B cell (primary cell): ENCODE results near the gene ETV3. TPM values are rescaled to one million over a fixed set of nuclear protein-coding genes. Genes with fewer than 3 reads are reported as not detected.
A peak's percentile ranks its signal among the peaks of the same experiment; 100 is the strongest.

ENCODE experiments used
- ATAC-seq: fragments of 200-7000 bp; cut with Tn5 transposase; one replicate; pipeline ENCODE4 v1.10.0; 2021; ENCODE audit warnings: low read depth, mild to moderate bottlenecking, moderate number of reproducible peaks, moderate library complexity
- CTCF ChIA-PET: fragments of 350-600 bp; sonication (Branson Sonifier 250); formaldehyde crosslinking; loops from one replicate; lab custom pipeline; 2021; ENCODE audit warnings: antibody characterized with exemption, inconsistent platforms; lab: Charles Lee
- POLR2A ChIA-PET: fragments of 350-600 bp; sonication (Branson Sonifier 250); formaldehyde crosslinking; loops from one replicate; lab custom pipeline; 2021; ENCODE audit warnings: antibody characterized with exemption; lab: Charles Lee
- DNase-seq: peaks from one replicate; pipeline ENCODE4 v3.0.0; 2013
- H2AFZ ChIP-seq: 2 replicates; pipeline ENCODE4 v1.6.1; 2012; ENCODE audit warnings: mild to moderate bottlenecking, low read depth, low read length; ENCODE audit not compliant: insufficient read depth, poor library complexity, severe bottlenecking
- H3K27ac ChIP-seq, 2 donors: 1 replicate in 1 of 2; 2 replicates in 1 of 2; pipeline ENCODE4 v1.5.1; 2012 to 2013; ENCODE audit warnings: low read length in 2 of 2, mild to moderate bottlenecking in 2 of 2, moderate library complexity in 1 of 2
- H3K27me3 ChIP-seq, 4 experiments: fragments of 200-600 bp in 1 of 4; sonication (generic) in 1 of 4; replicated peaks in 1 of 4; 1 replicate in 2 of 4; 2 replicates in 2 of 4; pipeline versions ENCODE4 v1.6.1 to v1.7.0; 2013 to 2016; ENCODE audit warnings: low read length in 3 of 4, mild to moderate bottlenecking in 2 of 4, mixed read lengths in 1 of 4, moderate library complexity in 1 of 4; ENCODE audit not compliant: insufficient read depth in 4 of 4, control insufficient read depth in 3 of 4; ENCODE audit errors: control extremely low read depth in 1 of 4
- H3K36me3 ChIP-seq, 2 experiments: replicated peaks in 1 of 2; 1 replicate in 1 of 2; 2 replicates in 1 of 2; pipeline versions ENCODE4 v1.6.1 to v1.7.1; 2013; ENCODE audit warnings: low read length in 1 of 2; ENCODE audit not compliant: insufficient read depth in 2 of 2, control insufficient read depth in 1 of 2; ENCODE audit errors: control extremely low read depth in 1 of 2, extremely low read depth in 1 of 2
- H3K4me1 ChIP-seq, 2 donors: fragments of 200-600 bp in 1 of 2; sonication (generic) in 1 of 2; 1 replicate in 1 of 2; 2 replicates in 1 of 2; pipeline versions ENCODE4 v1.5.1 to v1.6.1; 2013 to 2017; ENCODE audit warnings: low read length in 2 of 2; ENCODE audit not compliant: control insufficient read depth in 2 of 2, insufficient read depth in 2 of 2
- H3K4me2 ChIP-seq: replicated peaks from 2 replicates; pipeline ENCODE3; 2012; ENCODE audit warnings: mild to moderate bottlenecking, low read depth, low read length; ENCODE audit not compliant: poor library complexity, severe bottlenecking
- H3K4me3 ChIP-seq, 5 experiments: fragments of 200-600 bp in 1 of 5; sonication (generic) in 1 of 5; 1 replicate in 3 of 5; 2 replicates in 2 of 5; pipeline versions ENCODE4 v1.5.1 to v1.7.0; 2011 to 2016; ENCODE audit warnings: low read length in 4 of 5, mild to moderate bottlenecking in 4 of 5, low read depth in 2 of 5, control low read depth in 1 of 5, moderate library complexity in 1 of 5; ENCODE audit not compliant: insufficient read depth in 1 of 5; ENCODE audit errors: control extremely low read depth in 1 of 5, extremely low read depth in 1 of 5
- H3K79me2 ChIP-seq: fragments of 200-600 bp; sonication (generic); one replicate; pipeline ENCODE4 v1.6.0; 2016; ENCODE audit warnings: low read length; ENCODE audit not compliant: control insufficient read depth, insufficient read depth
- H3K9ac ChIP-seq: fragments of 200-600 bp; sonication (generic); 2 replicates; pipeline ENCODE4 v1.6.1; 2017; ENCODE audit warnings: mild to moderate bottlenecking, low read length, moderate library complexity
- H3K9me3 ChIP-seq, 3 donors: one replicate each; pipeline versions ENCODE4 v1.6.1 to v1.7.1; 2013; ENCODE audit warnings: low read length in 2 of 3; ENCODE audit not compliant: control insufficient read depth in 2 of 3, insufficient read depth in 1 of 3; ENCODE audit errors: control extremely low read depth in 1 of 3
- H4K20me1 ChIP-seq: 2 replicates; pipeline ENCODE4 v1.6.0; 2012; ENCODE audit warnings: mild to moderate bottlenecking, low read length; ENCODE audit not compliant: insufficient read depth, control insufficient read depth, poor library complexity, severe bottlenecking
- H3K27ac Mint-ChIP-seq: one replicate; pipeline ENCODE4 v1.8.0; 2021; ENCODE audit warnings: mixed read lengths
- H3K27me3 Mint-ChIP-seq: one replicate; pipeline ENCODE4 v1.8.0; 2021; ENCODE audit warnings: mixed read lengths
- H3K4me1 Mint-ChIP-seq: one replicate; pipeline ENCODE4 v1.8.0; 2021; ENCODE audit warnings: mixed read lengths
- H3K4me3 Mint-ChIP-seq: one replicate; pipeline ENCODE4 v1.8.0; 2021; ENCODE audit warnings: mixed read lengths
- H3K9me3 Mint-ChIP-seq: one replicate; pipeline ENCODE4 v1.8.0; 2022; ENCODE audit warnings: mixed read lengths; ENCODE audit not compliant: insufficient read depth
- EZH2 ChIP-seq: IDR thresholded peaks from 2 replicates; pipeline ENCODE4 v1.6.1; 2012; ENCODE audit warnings: borderline replicate concordance, low read depth, mild to moderate bottlenecking, moderate library complexity, low read length; ENCODE audit not compliant: insufficient read depth, poor library complexity, severe bottlenecking
- WGBS: methylation state at CpG from one replicate; pipeline ENCODE4 v1.1.5; 2013; ENCODE audit warnings: missing lambda C conversion rate; ENCODE audit not compliant: insufficient coverage; 5-methylcytosine and 5-hydroxymethylcytosine counted together
- intact Hi-C: fragments of 100-400 bp; cut with micrococcal nuclease; formaldehyde crosslinking; loops from one replicate; pipeline ENCODE4 v1.10.0; 2022
- polyA plus RNA-seq: library from polyadenylated mRNA; depleted of rRNA; stranded (reverse); fragments of >200 nt; gene quantifications from 2 replicates; pipeline ENCODE4 v1.2.3, GENCODE V29; 2012
- total RNA-seq, 2 donors: library from RNA; stranded (reverse); fragments of 120-200 nt in 1 of 2; gene quantifications; 1 replicate in 1 of 2; 2 replicates in 1 of 2; pipeline versions ENCODE4 v1.2.3 to v1.2.4, GENCODE V29; 2013 to 2022
- TF ChIP-seq, protein P1 (sequence below): fragments of 200-600 bp; IDR thresholded peaks from one replicate; pipeline ENCODE4 v1.8.0; 2022; ENCODE audit warnings: antibody characterized with exemption, mild to moderate bottlenecking

Gene ETV3
- total and polyA plus RNA-seq, 2 donors (not counting 1 experiment from before 2014, with no cell fraction given) = 16.7 to 34.1 TPM

DNA sequence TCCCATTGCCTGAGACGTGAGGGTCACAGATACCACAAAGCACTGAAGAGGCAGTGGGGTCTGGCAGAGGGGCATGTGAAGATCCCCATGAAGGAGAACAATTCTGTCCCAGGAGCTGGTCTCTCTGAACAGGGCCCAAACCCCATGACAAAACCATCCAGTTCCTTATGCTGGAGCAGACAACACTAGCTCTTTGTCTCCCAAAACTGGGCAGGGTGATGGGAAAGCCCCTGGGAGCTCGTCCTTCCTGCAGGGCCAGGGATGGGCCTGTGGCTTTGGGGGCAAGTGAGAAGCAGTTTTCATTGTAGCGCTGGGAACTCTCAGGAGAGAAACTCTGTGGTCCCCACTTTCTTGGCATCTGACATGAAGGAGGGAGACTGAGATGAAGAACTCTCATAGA is 47.4 kb downstream of the ETV3 start:
- CTCF ChIA-PET = interaction anchor here (0.8 to 9.1 kb wide), 23 partner anchors 10 to 1031 kb away, joined by 3 to 491 read pairs (median 6); partner anchors contain the start of gene ETV3
- intact Hi-C loops = no loop called here

DNA sequence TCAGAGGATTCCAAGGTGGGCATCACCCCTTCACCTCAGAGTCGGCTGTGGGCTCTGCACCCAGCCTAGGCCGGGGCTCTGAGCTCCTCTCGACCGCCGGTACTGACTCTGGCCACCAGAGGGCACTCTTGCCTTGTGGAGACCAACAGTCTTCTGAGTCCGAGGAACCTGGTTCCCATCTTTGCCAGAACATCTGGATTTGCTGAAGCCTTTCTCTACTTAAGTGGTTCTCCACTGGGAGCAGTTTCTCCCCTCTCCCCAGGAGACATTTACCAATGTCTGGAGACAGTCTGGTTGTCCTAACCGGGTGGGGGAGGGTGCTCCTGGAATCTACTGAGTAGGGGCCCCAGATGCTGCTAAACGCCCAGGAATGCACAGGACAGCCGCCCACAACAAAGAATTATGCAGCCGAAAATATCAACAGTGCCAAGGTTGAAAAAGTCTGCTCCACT is 48.0 kb downstream of the ETV3 start:
- Mint-ChIP-seq H3K27me3 (peaks cover 7% of the 10 kb centered on the region), H3K27ac (no peak overlapping the region)
- no peaks in the 10 kb centered on the region for H4K20me1 ChIP-seq

More for the DNA sequence above, 47.4 kb downstream of the ETV3 start:
- TF ChIP-seq, protein P1, sequence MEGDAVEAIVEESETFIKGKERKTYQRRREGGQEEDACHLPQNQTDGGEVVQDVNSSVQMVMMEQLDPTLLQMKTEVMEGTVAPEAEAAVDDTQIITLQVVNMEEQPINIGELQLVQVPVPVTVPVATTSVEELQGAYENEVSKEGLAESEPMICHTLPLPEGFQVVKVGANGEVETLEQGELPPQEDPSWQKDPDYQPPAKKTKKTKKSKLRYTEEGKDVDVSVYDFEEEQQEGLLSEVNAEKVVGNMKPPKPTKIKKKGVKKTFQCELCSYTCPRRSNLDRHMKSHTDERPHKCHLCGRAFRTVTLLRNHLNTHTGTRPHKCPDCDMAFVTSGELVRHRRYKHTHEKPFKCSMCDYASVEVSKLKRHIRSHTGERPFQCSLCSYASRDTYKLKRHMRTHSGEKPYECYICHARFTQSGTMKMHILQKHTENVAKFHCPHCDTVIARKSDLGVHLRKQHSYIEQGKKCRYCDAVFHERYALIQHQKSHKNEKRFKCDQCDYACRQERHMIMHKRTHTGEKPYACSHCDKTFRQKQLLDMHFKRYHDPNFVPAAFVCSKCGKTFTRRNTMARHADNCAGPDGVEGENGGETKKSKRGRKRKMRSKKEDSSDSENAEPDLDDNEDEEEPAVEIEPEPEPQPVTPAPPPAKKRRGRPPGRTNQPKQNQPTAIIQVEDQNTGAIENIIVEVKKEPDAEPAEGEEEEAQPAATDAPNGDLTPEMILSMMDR = no peak
- no peak for TF ChIP-seq EZH2
- Histone ChIP-seq H3K27ac (no peak overlapping the region), H4K20me1 (no peaks in the 10 kb centered on the region), H3K4me3 (no peak overlapping the region), H3K27me3 (peaks cover 0 to 5% (median 0%) of the 10 kb centered on the region in 4 experiments), H3K4me1 (no peaks in the 10 kb centered on the region), H3K36me3 (no peaks in the 10 kb centered on the region), H2AFZ (no peak overlapping the region), H3K4me2 (no peak overlapping the region), H3K9ac (no peak overlapping the region), H3K79me2 (no peaks in the 10 kb centered on the region), H3K9me3 (no peaks in the 10 kb centered on the region)
- POLR2A ChIA-PET = interaction anchor here (1.4 kb wide), 1 partner anchor 65 kb away, joined by 11 read pairs; no protein-coding TSS in a partner anchor
- ATAC-seq (no peak), DNase-seq (no peak)
- H3K4me3 Mint-ChIP-seq = no peak overlapping the region
- WGBS = 47% methylated on average over 2 of the region's 3 CpGs
- no peaks in the 10 kb centered on the region for H3K4me1 Mint-ChIP-seq
- no peak overlapping the region for H3K27ac Mint-ChIP-seq
- no peaks in the 10 kb centered on the region for H3K9me3 Mint-ChIP-seq
- peaks cover 7% of the 10 kb centered on the region for H3K27me3 Mint-ChIP-seq

More for the DNA sequence above, 48.0 kb downstream of the ETV3 start:
- ChIA-PET CTCF (interaction anchor here (0.6 to 9.1 kb wide), 35 partner anchors 9 to 1031 kb away, joined by 3 to 491 read pairs (median 4); partner anchors contain the start of genes ETV3 and ETV3L), POLR2A (interaction anchor here (1.4 kb wide), 1 partner anchor 65 kb away, joined by 11 read pairs; no protein-coding TSS in a partner anchor)
- intact Hi-C loops = no loop called here
- Histone ChIP-seq H2AFZ (no peak overlapping the region), H3K9me3 (no peaks in the 10 kb centered on the region), H3K27me3 (peaks cover 0 to 5% (median 0%) of the 10 kb centered on the region in 4 experiments), H3K4me2 (no peak overlapping the region), H3K27ac (no peak overlapping the region), H3K4me3 (no peak overlapping the region), H3K36me3 (no peaks in the 10 kb centered on the region), H3K4me1 (no peaks in the 10 kb centered on the region), H3K79me2 (no peaks in the 10 kb centered on the region), H3K9ac (no peak overlapping the region)
- H3K9me3 Mint-ChIP-seq = no peaks in the 10 kb centered on the region
- 33% methylated on average over 10 of the region's 10 CpGs for WGBS
- DNase-seq (peak; percentile 83), ATAC-seq (peak; percentile 78)
- no peaks in the 10 kb centered on the region for H3K4me1 Mint-ChIP-seq
- no peak overlapping the region for H3K4me3 Mint-ChIP-seq
- TF ChIP-seq EZH2 = no peak
- TF ChIP-seq, protein P1 = peak; percentile 97
